Measurements from ENCODE around the gene NCBP1.
"Not testable (repeated sequence)": the region's sequence is repeated elsewhere in the genome, so short reads cannot be mapped to it uniquely, and the experiment has no call there.

NCBP1 gene

GRCh38 chr9:97673922-97674321 is 40.3 kb downstream of the NCBP1 start:
- no peak for FAIRE-seq
- DNase-seq (ENCODE audit: insufficient read length, low spot score) = no peak
- no peak for TF ChIP-seq POLR2A (IDR thresholded peaks at IDR 0.05; ENCODE audit: low read depth, low read length)

GRCh38 chr9:97675655-97676054 is 42.0 kb downstream of the NCBP1 start:
- FAIRE-seq (peak; percentile 86), DNase-seq (ENCODE audit: insufficient read length, low spot score) (no peak)
- no peak for TF ChIP-seq POLR2A (IDR thresholded peaks at IDR 0.05; ENCODE audit: low read depth, low read length)

GRCh38 chr9:97682242-97682641 is 48.6 kb downstream of the NCBP1 start:
- DNase-seq (ENCODE audit: insufficient read length, low spot score) (no peak), FAIRE-seq (peak; percentile 62)
- no peak for TF ChIP-seq POLR2A (IDR thresholded peaks at IDR 0.05; ENCODE audit: low read depth, low read length)

- FAIRE-seq = no peak
- no peak for TF ChIP-seq POLR2A (IDR thresholded peaks at IDR 0.05; ENCODE audit: low read depth, low read length)
- no peak for DNase-seq (ENCODE audit: insufficient read length, low spot score)
Measured at GRCh38 chr9:97688654-97689053, 55.0 kb downstream of the NCBP1 start.

- DNase-seq (ENCODE audit: insufficient read length, low spot score) = peak; percentile 48
- no peak for TF ChIP-seq POLR2A (IDR thresholded peaks at IDR 0.05; ENCODE audit: low read depth, low read length)
- FAIRE-seq = peak; percentile 97
Measured at GRCh38 chr9:97689401-97690180, 56.0 kb downstream of the NCBP1 start.

- no peak for TF ChIP-seq POLR2A (IDR thresholded peaks at IDR 0.05; ENCODE audit: low read depth, low read length)
- FAIRE-seq (peak; percentile 64), DNase-seq (ENCODE audit: insufficient read length, low spot score) (no peak)
Measured at GRCh38 chr9:97694769-97695168, 61.1 kb downstream of the NCBP1 start.

- FAIRE-seq = peak; percentile 81
- DNase-seq (ENCODE audit: insufficient read length, low spot score) = no peak
- TF ChIP-seq POLR2A (IDR thresholded peaks at IDR 0.05; ENCODE audit: low read depth, low read length) = no peak
Measured at GRCh38 chr9:97695390-97695789, 61.8 kb downstream of the NCBP1 start.

GRCh38 chr9:97695995-97696802 is 62.6 kb downstream of the NCBP1 start:
- no peak for DNase-seq (ENCODE audit: insufficient read length, low spot score)
- peak; percentile 86 for FAIRE-seq
- TF ChIP-seq POLR2A (IDR thresholded peaks at IDR 0.05; ENCODE audit: low read depth, low read length) = no peak

GRCh38 chr9:97696803-97697601 is 63.4 kb downstream of the NCBP1 start, which contains the start of gene XPA:
Gene XPA, minus strand, starts transcription at chr9:97697340. Its CDS starts 48 bp downstream, at chr9:97697292.
- DNase-seq (ENCODE audit: insufficient read length, low spot score) (peak; percentile 99), FAIRE-seq (peak; percentile 98)
- peak; percentile 98 for TF ChIP-seq POLR2A (IDR thresholded peaks at IDR 0.05; ENCODE audit: low read depth, low read length)

- DNase-seq (ENCODE audit: insufficient read length, low spot score) (no peak), FAIRE-seq (no peak)
- TF ChIP-seq POLR2A (IDR thresholded peaks at IDR 0.05; ENCODE audit: low read depth, low read length) = no peak
Measured at GRCh38 chr9:97697837-97698236, 64.2 kb downstream of the NCBP1 start.

GRCh38 chr9:97698865-97699264 is 65.2 kb downstream of the NCBP1 start:
- no peak for TF ChIP-seq POLR2A (IDR thresholded peaks at IDR 0.05; ENCODE audit: low read depth, low read length)
- FAIRE-seq (no peak), DNase-seq (ENCODE audit: insufficient read length, low spot score) (no peak)

- DNase-seq (ENCODE audit: insufficient read length, low spot score); FAIRE-seq: not testable (repeated sequence)
Measured at GRCh38 chr9:97699281-97699680, 65.7 kb downstream of the NCBP1 start.

- FAIRE-seq; DNase-seq (ENCODE audit: insufficient read length, low spot score): not testable (repeated sequence)
Measured at GRCh38 chr9:97699824-97700223, 66.2 kb downstream of the NCBP1 start.
